Measurements from ENCODE around the gene PDE4A.

The PDE4A gene

DNA sequence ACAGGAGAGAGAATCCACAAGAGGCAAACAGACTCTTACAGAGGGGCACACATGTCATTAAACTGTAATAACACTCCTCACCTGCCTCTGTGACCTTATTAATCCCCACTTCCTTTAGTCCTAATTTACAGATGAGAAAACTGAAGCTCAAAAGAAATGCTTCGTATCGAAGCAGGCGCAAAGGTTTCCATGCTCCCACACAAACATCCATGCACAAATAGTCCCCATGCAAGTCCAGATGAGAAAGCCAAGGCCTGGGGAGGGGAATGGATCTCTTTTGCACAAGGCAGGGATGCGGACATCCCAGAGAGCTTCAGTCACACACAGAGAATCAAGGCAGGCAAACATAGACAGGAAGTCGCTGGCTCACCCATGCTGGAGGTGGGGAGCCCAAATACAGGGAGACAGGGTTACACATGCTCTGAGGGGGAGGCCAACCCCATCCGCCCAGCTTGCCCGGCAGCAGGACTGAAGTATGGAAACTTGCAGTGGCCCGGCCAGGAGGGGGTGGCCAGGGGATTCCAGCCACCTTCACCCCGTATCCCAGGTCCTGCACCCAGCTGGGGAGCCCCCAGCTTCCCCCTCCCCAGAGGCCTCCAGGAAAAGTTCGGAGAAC, 96.4 kb downstream of the PDE4A start:
- DNase-seq: no peak

DNA sequence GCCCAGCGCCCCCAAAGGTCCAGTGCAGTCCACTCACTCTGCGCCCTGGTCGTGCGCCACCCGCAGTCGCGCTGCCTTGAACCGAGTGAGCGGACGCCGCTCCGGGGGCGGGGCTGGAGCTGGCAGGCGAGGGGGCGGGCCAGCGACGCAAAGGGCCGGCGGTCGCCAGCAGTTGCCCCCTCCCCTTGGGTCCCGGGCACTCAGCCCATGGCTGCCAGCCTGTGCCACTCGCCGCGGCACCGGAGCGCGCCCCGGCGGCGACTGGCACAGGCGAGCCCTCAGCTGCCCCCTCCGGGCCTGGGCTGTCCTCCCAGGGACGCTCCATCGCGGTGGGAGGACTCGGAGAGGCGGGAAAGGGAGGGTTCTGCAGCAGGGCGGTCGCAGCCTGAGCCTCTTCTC, 97.0 kb downstream of the PDE4A start, which contains the start of gene S1PR5:
Gene S1PR5 (minus strand): TSS at position 87 of the 399 bp plus-strand sequence. CDS start 2,436 bp downstream, outside the sequence.
- DNase-seq: no peak

DNA sequence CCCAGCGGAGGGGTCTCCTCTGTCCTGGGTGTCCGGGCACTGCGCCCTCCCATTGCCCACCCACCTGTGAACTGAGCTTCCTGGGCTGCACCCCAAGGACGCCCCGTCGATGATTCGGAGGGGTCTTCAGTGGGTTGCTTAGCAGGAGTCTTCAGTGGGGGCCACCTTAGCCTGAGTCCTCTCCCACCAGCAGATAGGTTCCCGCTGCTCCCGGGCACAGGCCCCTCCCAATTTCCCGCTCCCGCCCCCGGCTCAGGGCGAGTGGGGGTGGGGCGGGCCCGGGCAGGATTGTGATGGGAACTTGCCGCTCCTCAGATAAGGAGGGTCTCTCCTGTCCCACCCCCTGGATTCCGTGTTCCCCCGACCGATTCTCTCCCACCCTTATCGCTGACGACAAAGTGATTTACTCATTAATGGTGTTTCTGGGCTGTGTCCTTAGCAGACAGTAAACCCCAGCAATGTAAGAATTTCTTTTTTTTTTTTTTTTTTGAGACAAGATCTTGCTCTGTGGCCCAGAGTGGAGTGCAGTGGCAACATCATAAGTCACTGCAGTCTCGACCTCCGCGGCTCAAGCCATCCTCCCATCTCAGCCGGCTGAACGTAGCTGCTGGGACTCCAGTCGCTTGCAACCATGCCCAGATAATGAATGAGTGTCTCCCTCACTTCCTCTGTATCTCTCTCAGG, 97.6 kb downstream of the PDE4A start:
- DNase-seq: no peak

DNA sequence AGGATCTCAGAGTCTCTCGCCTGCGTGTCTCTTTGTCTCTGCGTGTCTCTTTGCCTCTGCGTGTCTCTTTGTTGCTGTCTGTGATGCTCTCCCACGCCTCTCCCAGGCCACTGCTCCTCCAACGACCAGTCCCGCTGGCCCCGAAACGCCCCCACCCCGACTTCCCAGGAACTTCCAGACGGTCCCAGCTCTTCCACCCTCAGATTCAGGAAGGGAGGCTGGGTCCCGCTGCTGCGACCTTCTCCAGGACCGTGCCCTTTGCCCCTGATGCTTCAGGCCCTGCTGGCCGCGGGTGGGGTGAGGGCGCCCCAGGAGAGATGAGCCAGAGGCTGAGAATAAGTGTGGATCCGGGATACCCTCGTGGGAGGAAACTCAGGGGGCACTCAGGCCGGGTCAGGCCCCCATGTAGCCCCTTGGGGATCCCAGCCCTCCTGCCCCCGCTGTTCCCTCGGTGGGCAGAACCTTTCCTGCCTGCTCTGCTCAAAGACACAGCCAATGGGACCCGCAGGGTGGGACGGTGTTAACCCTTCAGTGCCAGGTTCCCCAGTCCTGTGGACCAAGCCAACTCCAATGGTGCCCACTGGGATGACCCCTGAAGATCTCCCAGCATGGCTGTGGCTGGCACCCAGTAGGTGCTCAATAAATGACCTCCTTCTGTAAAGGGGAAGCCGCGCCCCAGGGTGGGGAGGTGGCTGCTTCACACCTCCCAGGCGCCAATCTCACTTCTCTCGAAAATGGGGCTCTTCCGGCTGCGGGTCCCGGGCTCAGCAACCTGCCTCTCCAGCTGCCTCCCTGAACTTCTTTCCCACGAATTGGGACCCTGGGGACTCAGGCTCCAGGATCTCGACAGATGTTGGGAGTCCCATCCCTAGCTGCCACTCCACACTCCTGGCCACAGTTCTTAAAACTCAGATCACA, 98.4 kb downstream of the PDE4A start:
- no peak for DNase-seq

Measured in NCI-H2107 (cell line).